Germinal center (tissue), 1 donor: ENCODE results near the gene SAMD4B.
"Not testable (repeated sequence)": the region's sequence is repeated elsewhere in the genome, so short reads cannot be mapped to it uniquely, and the experiment has no call there.

Source experiments
- DNase-seq: peaks from one replicate; pipeline ENCODE4 v3.0.0; 2012; ENCODE audit warnings: mixed read lengths, low spot score

The SAMD4B gene

DNA sequence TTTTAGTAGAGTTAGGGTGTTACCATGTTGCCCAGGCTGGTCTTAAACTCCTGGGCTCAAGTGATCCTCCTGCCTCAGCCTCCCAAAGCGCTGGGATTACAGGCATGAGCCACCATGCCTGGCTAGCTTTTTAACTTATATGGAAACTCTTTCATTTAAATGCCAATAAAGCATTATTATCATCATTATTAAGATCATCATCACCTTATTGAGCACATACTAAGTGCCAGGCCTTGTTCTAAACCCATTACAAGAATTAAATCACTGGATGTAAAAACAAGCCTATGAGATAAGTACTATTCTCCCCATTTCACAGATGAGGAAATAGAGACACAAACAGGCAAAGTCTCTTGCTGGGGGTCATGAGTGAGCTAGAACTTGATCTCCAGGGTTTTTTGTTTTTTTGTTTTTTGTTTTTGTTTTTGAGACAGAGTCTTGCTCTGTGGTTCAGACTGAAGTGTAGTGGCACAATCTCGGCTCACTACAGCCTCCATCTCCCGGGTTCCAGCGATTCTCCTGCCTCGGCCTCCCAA, 7.7 kb upstream of the SAMD4B start:
- no peak for DNase-seq

DNA sequence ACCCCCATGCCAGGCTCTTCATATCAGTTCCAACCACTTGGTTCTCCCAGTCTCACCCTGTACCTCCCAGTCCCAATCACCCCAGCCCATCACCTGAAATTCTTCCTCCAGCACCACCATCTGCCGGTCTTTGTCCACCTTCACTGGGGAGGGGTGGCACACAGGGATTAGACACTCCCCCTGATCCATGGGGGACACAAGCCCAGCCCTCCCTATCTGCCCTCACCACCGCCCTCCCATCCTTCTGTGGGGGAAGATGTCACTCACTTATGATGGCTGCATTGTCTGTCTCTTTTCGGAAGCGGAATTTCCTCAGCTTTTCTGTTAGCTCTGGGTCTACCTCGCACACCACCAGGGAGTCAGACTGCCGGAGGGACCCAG, 7.1 kb upstream of the SAMD4B start:
- no peak for DNase-seq

DNA sequence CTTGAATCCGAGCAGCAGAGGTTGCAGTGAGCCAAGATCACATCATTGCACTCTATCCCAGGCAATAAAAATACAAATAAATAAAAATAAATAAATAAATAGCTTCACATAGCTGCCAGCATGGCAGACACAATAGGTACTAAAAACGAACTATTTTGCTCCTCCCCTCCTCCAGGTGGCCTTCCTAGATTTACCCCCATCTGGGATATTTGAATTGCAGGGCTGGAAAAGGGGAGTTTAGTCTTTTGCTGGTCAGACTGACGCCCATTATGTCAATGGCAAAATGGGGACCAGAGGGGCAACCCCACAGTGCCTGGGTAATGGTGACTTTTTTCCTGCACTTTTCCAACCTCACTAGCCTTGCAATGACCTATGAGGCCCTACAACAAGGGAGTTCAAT, 5.7 kb upstream of the SAMD4B start:
- DNase-seq: no peak

DNA sequence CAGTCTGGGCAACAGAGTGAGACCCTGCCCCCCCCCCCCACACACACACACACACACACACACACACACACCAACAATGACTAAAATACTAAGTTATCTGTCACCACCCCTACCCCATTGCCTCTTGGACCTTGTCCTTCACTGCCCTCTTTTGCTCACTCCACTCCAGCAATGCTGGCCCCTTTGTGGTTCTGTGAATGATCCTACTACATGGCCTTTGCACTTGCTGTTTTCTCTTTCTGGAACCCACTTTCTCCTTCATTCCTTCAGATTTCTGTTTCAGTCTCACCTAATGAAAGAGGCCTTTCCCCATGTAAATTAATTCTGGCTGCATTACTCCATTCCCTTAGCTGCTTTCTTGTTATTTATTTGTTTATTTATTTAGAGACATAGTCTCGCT, 2.5 kb upstream of the SAMD4B start:
- no peak for DNase-seq

DNA sequence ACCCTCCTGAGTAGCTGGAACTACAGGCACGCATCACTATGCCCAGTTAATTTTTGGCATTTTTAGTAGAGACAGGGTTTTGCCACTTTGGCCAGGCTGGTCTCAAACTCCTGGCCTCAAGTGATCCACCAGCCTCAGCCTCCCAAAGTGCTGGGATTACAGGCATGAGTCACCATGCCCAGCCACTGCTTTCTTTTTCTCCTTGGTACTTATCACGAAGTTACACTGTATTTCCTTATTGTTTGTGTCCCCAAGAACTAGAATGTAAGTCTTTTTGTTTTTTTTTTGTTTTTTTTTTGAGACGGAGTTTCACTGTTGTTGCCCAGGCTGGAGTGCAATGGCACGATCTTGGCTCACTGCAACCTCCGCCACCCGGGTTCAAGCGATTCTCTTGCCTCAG, 2.1 kb upstream of the SAMD4B start:
- DNase-seq: not testable (repeated sequence)

DNA sequence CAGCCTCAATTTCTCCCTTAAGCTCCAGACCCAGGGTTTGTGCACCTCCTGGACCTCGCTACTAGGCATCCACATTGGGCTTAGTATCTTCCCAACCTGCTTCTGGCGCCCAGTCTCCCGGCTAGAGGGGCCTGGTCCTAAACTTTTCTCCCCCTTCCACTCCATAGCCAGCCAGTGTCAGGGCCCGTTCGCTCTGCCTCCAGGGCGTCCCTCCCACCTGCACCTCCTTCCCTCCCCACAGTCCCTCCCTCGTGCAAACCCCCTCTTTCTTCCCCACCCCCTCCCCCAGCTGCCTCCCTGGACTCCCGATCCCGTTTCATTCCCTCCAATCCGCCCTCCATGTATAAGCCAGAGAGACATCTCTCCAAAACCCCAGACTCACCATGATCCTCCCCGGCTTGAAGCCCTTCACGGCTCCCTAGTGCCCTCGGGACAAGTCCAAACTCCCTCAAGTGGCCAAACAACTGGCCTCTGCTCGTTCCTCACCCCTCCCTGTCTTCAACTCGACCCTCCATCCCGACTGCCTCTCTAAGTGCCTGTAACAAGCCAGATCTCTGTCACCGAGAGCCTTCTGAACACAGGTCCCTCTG, 997 bp upstream of the SAMD4B start:
- DNase-seq: no peak

DNA sequence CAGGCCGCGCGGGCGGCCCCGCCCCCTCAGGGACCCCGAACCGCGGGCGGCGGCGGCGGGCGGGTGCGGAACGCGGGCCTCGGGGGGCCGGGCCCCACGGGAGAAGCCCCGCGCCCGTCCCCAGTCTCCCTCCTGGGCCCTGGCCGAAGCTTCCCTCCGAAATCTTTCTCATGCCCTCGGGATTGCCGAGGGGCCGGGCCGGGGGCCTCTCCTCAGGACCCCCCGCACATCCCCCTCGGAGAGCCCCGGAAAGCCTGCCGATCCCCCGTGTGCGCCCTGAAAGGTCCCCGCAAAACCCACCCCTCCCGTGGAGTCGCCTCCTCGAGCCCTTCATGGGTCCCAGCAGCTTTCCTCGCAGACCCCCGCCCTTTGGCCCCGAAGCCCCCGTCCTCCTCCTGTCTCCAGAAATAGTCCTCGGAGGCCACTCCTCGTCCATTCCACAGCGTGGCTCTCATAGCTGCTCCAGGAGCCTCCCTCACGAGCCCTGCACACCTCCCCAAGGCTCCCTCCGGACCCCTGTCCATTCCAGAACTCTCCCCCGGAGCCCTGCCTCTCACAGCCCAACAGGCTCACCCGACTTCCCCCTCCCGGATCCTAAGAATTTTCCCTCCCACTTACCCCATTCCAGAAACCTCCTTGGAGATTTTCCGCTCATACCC, 555 bp downstream of the SAMD4B start:
- no peak for DNase-seq

DNA sequence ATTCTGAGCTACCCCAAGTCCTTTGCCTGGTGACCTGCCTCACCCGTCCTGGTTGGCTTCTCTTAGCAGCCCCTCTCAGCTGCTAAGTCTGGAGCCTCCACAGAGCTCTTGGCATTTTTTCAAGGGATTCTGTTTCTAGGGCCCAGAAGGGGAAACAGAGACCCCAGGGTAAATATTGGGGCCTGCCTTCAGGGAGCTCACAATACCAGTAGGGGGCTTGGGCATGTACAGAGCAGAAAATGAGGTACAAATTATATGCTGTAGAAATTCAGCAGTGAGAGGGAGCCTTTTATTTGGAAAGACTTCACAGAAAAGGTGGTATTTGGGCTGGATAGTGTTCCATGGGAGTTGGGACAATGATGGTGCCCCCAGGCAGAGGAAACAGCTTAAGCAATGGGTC, 3.7 kb downstream of the SAMD4B start:
- no peak for DNase-seq

DNA sequence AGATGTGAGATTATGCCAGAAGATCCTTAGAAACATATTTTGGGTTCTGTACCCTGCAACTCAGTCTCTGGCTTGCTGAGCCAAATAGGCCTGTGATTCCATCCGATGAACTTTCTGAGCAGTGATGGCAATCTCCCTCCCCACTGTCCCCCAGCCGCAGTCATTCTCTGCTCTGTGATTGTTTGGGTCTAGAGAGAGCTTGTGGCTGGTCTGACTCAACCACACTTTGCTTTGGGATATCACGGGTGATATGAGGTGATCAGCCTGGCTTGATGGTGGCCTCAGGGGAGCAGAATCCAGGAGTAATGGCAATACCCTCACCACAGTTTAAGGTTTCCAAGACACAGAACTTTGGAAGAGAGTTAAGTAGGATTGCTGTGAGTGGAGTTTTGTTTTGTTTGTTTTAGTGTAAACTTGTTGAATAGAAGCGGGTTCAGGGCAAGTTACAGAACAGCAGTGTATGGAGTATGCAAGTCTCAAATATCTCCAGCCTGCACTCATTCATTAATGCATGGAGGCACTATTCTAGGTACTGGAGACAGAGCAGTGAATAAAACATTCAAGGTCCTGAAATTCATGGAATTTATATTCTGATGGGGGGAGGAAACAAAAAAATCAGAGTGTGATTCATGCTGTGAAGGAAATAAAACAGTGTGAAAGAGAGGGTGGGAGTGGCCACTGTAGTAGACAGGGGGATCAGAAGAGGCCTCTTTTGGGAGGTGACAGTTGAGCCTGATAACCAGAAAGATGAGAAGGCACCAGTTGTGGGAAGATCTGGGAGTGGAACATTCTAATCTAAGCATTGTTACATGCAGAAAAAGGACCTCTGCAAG, 5.3 kb downstream of the SAMD4B start:
- DNase-seq: no peak

DNA sequence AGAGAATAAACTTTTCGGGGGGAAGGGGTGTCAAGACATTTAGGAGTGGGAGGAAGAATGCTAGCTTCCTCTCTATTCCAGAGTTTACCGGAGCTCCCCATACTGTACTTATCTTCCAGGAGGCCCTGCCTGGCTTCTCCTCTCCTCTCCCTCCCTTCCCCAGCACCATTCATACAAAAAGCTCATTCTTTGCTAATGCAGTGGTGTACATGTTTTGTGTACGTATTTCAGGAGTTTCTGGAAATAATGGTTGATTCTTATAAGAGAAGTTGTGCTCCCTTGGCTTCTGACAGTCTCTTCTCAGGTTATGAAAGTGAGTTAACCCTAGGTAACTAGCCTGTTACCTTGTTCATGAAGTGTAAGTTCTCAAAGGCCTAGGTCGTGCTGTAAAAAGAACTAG, 7.1 kb downstream of the SAMD4B start:
- no peak for DNase-seq

DNA sequence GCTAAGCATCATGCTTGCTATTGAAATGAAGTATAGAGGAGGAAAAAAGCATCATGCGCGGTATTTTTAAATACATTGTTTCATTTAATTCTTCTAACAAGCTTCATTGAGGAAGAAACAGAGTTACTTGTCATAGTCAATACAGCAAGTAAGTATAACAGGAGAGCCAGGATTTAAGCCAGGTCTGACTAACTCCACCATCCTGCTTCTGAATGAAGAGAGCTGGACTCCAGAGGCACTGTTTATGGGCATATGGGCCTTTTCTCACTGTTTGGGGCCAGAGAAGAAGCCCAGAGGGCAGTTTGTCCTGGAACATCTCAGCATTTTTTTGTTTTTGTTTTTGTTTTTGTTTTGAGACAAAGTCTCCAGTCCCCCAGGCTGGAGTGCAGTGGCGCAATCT, 7.9 kb downstream of the SAMD4B start:
- DNase-seq: no peak

DNA sequence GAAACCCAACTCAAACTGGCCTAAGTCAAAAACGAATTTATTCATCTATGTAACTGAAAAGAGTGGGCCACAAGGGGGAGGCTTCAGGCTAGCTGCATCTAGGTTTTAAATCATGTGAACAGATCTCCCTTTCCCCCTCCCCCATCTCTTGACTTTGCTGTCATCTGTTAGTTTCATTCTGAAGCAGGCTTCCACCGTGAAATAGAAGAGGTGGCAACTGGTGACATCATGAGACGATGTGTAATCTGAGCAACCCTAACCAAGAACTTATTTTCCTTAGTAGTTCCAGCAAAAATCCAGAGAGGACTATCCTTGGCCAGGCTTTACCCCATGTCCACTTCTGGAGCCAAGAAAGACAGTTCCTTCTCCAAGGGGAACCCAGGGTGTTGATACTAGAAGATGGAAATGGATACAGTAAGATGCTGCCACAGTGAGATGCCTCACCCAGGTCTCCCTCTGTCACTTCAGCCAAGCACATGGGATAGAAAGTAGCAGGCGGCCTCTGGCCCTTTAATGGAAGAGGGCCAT, 9.4 kb downstream of the SAMD4B start:
- DNase-seq: peak; percentile 49

DNA sequence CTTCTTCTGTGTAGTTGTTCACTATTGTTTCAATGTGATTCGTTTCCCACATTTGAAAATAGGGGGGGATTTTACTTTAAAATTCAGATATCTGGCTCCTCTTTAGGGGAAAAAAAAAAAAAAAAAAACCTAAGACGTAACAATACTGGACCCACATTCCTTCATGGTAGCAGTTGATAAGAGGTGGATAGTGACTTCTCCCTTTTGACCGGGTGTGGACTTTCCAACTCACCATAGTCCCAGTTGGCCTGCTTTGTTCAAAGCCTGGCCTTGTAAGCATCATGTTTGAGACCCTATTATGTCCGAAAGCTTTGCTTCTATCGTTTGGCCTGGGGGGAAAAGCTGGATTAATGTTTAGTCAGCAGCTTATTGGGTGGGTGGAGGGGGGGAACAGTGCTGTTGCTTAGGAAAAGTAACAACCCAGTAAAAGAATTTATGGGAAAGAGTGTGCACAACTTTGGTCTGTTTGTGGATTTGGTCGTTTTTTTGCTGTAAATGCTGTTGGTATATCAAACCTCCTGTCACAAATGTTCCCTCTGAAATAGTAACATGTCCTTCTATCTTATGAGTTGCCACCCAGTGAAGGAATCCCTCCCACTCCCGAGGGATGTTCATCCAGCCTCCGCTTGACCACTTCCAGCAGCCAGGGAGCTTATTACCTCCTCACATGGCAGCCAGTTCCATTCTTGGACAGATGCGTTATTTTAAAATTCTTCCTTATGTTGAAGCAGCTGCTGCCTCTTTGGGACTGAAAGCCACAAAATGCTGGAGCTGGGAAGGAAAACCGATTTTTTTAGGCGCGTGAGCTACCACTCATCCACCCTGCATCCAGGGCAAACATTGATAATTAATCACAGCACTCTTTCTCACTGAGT, 10.4 kb downstream of the SAMD4B start:
- no peak for DNase-seq

DNA sequence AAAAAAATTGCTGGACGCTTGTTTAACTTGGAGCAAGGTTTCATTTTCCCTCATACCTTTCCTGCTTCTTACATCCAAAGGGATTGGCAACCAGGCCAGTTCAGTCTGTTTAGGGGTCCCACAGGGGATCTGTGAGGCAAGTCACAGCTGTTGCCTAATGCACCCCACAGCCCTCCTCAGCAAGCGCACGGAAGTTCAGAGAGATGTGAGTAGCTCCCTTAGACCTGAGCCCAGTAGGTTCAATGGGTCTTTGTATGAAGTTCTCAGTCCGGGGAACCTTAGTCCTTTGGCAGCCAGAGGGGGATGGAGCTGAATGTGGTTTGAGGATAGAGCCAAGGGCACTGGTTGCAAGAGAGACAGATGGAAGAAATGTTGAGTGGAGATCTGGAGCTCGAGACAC, 13.0 kb downstream of the SAMD4B start:
- DNase-seq: no peak

DNA sequence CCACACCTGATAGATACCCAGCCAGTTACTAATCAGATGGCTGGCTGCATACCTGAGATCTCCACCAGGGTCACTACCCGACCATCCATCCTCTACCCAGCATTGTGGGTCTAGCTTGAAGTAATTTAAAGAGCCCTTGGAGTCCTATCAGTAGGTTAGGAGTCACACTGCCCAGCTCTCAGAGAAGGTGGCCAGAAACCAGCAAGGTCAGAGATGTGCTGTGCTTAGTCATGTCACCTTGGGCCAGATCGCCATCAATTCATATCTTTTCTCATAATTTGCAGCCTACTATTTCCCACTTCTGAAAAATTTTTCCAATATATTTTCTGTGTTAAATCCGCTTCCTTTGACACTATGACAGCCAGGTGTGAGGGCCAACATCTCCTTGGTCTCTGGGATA, 13.9 kb downstream of the SAMD4B start:
- DNase-seq: no peak

DNA sequence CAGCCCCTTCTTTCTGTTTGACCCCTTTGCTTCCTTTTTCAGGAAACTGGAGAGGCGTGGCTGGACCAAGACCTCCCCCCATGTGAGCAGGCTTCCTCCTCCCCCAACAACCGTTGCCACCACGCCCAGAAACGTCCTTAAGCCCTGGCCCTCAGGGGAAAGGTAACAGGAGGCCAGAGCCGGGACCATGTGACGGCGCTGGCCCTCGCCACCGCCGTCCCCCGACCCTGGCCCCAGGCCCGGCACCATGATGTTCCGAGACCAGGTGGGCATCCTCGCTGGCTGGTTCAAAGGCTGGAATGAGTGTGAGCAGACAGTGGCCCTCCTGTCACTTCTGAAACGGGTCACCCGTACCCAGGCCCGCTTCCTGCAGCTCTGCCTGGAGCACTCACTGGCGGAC, 14.4 kb downstream of the SAMD4B start:
- no peak for DNase-seq

DNA sequence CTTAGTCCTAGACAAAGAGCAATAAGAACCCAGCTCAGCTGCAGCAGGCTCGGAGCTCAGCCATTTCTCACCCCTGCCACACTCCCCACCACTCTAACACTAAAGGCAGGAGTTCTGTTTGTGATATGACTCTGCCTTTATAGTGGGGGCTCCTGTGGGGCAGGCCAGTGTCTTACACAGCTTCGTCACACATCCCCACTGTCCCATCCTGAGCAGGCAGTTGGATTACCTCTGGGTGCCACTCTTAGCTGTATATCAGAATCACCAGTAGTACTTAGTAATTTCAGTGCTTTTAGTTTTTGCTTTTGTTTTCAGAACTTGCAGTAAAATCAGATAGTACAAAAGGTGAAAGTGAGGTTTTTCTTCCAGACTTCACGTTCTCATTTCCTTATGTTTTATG, 16.8 kb downstream of the SAMD4B start:
- no peak for DNase-seq

DNA sequence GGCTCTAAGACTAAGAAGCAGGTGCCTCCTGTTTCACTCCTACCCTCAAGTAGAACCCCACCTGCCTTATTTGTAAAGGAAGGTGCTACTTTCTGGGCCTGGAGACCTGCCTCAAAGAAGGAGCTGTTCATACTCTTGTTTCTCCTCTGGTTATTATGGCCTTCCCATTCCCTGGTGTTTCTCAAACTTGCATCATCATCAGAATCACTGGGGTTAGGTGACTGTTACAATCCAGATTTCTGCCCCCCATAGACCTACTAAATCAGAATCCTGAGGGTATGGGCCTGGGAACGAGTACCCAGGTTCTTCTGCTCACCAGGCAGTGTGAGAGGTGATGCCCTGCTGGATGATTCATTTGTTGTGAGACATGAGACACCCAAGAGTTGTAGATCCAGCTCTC, 18.4 kb downstream of the SAMD4B start:
- no peak for DNase-seq

DNA sequence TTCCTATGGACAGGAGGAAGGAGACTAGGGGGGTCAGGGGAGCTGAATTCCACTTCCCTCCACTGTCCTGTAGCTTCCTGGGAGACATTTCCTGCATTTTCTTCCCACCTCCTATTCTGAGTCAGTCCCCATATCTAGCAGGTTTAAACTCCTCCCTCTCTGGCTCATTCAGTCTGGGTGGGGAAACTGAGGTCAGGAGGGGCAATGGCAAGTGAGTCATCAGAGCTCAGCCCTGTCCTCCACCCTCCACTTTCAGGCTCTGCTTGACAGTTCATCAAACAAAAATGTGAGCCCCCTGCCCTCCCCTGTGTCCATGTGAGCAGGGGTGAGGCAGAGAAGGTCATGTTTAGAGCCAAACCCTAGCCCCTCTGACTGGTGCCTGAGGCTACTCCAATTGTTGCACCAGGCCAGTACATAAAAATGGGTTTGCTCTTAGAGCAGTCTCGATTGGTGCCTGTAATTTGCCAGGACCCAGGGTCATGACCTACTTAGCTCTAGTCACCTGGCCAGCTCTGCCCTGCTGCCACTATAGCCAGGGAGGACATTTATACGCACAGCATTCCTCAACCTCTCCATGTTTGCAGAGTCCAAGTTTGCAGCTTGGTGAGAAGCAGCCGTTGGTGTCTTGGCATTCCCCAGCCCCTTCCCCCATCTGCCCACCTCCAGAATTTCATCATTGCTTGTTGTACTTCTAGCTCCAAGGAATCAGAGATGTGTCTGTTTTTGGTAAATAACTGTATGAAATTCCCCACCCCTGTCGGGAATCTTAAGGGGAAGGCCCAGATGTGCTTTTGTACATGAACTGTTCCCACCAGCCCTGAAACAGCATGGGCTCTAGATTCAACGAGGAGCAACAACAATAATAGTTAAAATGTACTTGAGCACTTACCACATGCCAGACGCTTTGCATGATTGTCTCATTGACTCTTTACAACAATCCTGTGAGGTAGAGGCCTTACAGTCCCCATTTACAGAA, 20.7 kb downstream of the SAMD4B start:
- DNase-seq: no peak

DNA sequence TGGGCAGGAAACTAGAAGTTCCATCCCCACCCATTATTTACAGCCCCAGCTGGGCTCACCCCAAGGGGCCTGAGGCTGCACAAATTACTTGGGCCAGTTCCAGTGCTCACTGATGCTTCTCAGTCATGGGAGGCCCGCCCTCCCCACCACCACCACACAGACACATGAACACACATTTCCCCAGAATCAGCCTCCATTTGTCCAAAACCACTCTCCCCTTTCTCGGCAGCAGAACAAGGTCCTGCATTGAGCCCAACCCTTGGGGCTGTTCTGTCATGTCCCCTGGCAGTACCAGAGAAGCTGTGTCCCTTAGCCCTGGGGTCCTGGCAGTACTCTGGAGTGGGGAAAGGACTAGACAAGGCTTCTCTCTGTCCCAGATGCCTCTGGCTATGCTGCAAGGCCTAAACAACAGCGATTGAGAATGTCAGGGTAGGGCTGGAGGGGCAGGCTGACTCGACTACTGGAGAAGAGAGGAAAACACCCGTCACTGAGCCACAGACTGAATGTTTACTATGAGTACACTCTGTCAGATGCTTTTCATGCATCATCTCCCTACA, 21.8 kb downstream of the SAMD4B start:
- no peak for DNase-seq
